ENCODE data around the gene FANCB. TPM values are rescaled to one million over a fixed set of nuclear protein-coding genes. Genes with fewer than 3 reads are reported as not detected.

The FANCB gene
- total and polyA plus RNA-seq, 10 donors, result 0.54 to 4.3 (median 3.3) TPM

GRCh38 chrX:14873676-14874049, 794 bp upstream of the FANCB start:
- peak overlapping the region; percentile 38 to 87 (median 54) for H3K4me3 ChIP-seq
- H3K4me1 ChIP-seq, result peaks cover 0 to 33% (median 9%) of the 10 kb centered on the region in 6 donors
- TF ChIP-seq POLR2A (IDR thresholded peaks at IDR 0.05) (no peak), POLR2AphosphoS5 (IDR thresholded peaks at IDR 0.05) (no peak)
- TF ChIP-seq, protein P1, sequence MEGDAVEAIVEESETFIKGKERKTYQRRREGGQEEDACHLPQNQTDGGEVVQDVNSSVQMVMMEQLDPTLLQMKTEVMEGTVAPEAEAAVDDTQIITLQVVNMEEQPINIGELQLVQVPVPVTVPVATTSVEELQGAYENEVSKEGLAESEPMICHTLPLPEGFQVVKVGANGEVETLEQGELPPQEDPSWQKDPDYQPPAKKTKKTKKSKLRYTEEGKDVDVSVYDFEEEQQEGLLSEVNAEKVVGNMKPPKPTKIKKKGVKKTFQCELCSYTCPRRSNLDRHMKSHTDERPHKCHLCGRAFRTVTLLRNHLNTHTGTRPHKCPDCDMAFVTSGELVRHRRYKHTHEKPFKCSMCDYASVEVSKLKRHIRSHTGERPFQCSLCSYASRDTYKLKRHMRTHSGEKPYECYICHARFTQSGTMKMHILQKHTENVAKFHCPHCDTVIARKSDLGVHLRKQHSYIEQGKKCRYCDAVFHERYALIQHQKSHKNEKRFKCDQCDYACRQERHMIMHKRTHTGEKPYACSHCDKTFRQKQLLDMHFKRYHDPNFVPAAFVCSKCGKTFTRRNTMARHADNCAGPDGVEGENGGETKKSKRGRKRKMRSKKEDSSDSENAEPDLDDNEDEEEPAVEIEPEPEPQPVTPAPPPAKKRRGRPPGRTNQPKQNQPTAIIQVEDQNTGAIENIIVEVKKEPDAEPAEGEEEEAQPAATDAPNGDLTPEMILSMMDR (IDR thresholded peaks at IDR 0.05 in 8 of 11, conservative IDR thresholded peaks at IDR 0.05 in 3 of 11), result no peak
- H3K27me3 ChIP-seq (replicated peaks in 1 of 7), result no peaks in the 10 kb centered on the region
- peak overlapping the region; percentile 61 to 94 (median 86) for H3K27ac ChIP-seq
- no peaks in the 10 kb centered on the region for H3K9me3 ChIP-seq
- no peaks in the 10 kb centered on the region for H3K36me3 ChIP-seq
- 1 to 48% (median 2%) methylated on average over 6 to 8 of the region's 8 CpGs for WGBS, 5 donors
- DNase-seq, result no peak
- intact Hi-C loops (cut with DNase I; ENCODE audit: low total_unique reads), result no loop called here

DNA sequence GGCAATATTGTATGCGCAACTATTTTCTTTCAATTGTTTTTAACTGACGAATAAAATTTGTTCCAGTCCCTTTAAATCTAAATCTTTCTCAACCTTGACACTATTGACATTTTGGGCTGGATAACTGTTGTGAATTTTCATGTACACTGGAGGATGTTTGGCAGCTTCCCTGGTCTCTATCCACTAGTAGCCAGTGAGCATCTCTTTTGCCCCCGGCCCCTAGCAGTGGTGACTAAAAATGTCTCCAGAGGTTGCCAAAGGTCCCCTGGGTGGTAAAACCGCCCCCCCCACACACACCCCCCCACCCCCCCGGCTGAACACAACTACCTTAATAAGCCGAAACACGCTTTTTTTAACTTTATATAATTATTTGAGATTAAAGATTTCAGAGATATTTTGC, 514 bp downstream of the FANCB start:
- DNase-seq, result no peak
- peak overlapping the region; percentile 35 to 87 (median 54) for H3K4me3 ChIP-seq
- H3K27me3 ChIP-seq (replicated peaks in 1 of 7), result no peaks in the 10 kb centered on the region
- WGBS, 5 donors, result 14 to 33% (median 18%) methylated on average over 7 of the region's 7 CpGs
- H3K4me1 ChIP-seq, result peaks cover 0 to 33% (median 9%) of the 10 kb centered on the region in 6 donors
- TF ChIP-seq, protein P1 (IDR thresholded peaks at IDR 0.05 in 8 of 11, conservative IDR thresholded peaks at IDR 0.05 in 3 of 11), result no peak
- no peak for TF ChIP-seq POLR2AphosphoS5 (IDR thresholded peaks at IDR 0.05)
- no peak for TF ChIP-seq POLR2A (IDR thresholded peaks at IDR 0.05)
- H3K9me3 ChIP-seq, result peaks cover 0 to 4% (median under 1%) of the 10 kb centered on the region in 8 donors
- peak overlapping the region in 6 of 8 donors; percentile 83 to 94 (median 90) for H3K27ac ChIP-seq
- no peaks in the 10 kb centered on the region for H3K36me3 ChIP-seq
- intact Hi-C loops (cut with DNase I; ENCODE audit: low total_unique reads), result no loop called here

DNA sequence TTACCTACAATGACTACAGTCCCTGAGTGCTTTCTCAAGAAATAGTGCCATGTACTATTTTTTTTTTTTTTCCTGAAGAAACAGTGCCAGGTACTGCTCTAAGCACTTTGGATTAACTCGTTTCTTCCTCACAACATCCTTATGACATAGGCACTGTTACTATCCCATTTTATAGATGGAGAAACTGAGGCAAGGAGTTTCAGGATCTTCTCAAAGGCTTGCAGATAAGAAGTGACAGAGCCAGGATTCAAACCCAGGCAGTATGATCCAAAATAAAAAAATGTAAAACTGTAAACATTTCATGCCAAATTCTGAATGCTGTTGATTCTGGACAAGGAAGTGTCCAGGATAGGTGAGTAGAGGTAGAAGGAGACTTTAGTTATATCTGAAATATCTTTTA, 1.1 kb downstream of the FANCB start:
- H3K27ac ChIP-seq, result no peak overlapping the region
- H3K4me3 ChIP-seq, result no peak overlapping the region
- H3K9me3 ChIP-seq, result peaks cover 0 to 10% (median 5%) of the 10 kb centered on the region in 8 donors
- no peaks in the 10 kb centered on the region for H3K36me3 ChIP-seq
- intact Hi-C loops (cut with DNase I; ENCODE audit: low total_unique reads), result no loop called here
- no peak for DNase-seq
- peaks cover 0 to 33% (median 9%) of the 10 kb centered on the region in 6 donors for H3K4me1 ChIP-seq
- no peaks in the 10 kb centered on the region for H3K27me3 ChIP-seq (replicated peaks in 1 of 7)
- TF ChIP-seq POLR2A (IDR thresholded peaks at IDR 0.05) (no peak), POLR2AphosphoS5 (IDR thresholded peaks at IDR 0.05) (no peak)
- TF ChIP-seq, protein P1 (IDR thresholded peaks at IDR 0.05 in 8 of 11, conservative IDR thresholded peaks at IDR 0.05 in 3 of 11), result no peak
- 61 to 89% (median 69%) methylated on average over 1 of the region's 1 CpG for WGBS, 5 donors

DNA sequence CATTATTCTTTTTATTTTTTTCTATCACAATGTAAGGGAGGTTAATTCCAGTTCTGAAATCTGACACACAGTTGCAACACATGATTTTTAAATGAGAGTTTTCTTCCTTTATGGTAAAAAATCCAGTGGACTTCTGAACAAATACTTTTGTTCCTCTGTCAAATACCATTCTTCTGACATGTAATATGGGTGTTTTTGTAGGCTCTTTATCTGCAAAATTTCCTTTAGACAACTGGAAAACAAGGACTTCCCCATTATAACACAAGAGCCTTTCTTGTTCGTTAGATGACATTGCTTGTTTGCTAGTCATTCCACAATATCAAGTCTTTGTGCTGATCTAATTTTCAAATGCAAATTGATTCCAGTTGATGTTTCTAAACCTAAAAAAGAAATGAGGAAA, 7.7 kb downstream of the FANCB start:
- Histone ChIP-seq H3K4me1 (no peaks in the 10 kb centered on the region), H3K4me3 (no peak overlapping the region), H3K36me3 (no peaks in the 10 kb centered on the region), H3K27ac (no peak overlapping the region), H3K9me3 (peaks cover 0 to 15% (median 6%) of the 10 kb centered on the region in 8 donors), H3K27me3 (replicated peaks in 1 of 7) (no peaks in the 10 kb centered on the region)
- no peak for TF ChIP-seq POLR2AphosphoS5 (IDR thresholded peaks at IDR 0.05)
- TF ChIP-seq, protein P1 (IDR thresholded peaks at IDR 0.05 in 8 of 11, conservative IDR thresholded peaks at IDR 0.05 in 3 of 11), result no peak
- TF ChIP-seq POLR2A (IDR thresholded peaks at IDR 0.05), result no peak
- WGBS, 5 donors, result 44 to 75% (median 62%) methylated on average over 1 of the region's 1 CpG
- no peak for DNase-seq
- intact Hi-C loops (cut with DNase I; ENCODE audit: low total_unique reads), result no loop called here
